ENCODE measurements around the gene ZBTB16.

DNA sequence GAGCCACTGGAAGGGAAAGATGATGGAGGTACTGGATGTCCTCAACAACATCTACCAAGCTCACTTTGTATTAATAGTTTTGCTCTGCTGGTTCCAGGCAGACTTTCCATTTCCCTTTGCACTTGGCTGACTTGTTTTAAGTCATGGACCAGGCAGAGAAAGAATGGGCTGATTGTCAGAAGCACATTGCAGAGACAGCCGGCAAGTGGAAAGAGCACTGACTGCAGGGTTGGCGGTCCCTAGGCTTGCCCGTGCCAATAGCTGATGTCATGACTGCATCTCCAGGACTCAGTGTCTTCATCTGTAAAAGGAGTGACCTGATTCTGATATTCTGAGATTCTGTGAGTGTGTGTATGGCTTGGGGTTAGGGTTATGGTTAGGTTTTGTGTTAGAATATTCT, 215.8 kb downstream of the ZBTB16 start:
- TF ChIP-seq CTCF (IDR thresholded peaks at IDR 0.05; ENCODE audit: insufficient read depth, low read length) = no peak
- TF ChIP-seq GABPA (IDR thresholded peaks at IDR 0.05; ENCODE audit: low read depth) = no peak
- no peak for TF ChIP-seq SPI1 (IDR thresholded peaks at IDR 0.05; ENCODE audit: borderline replicate concordance, low read depth)

Measured in HL-60 (cell line).